HFFc6 (cell line): ENCODE measurements around the gene EXOC2. TPM values are rescaled to one million over a fixed set of nuclear protein-coding genes. Genes with fewer than 3 reads are reported as not detected.
A peak's percentile ranks its signal among the peaks of the same experiment; 100 is the strongest.

Experiments
- DNase-seq: peaks from one replicate; pipeline ENCODE4 v3.0.0-alpha.2; 2018
- H3K27ac Mint-ChIP-seq: 2 replicates; pipeline ENCODE4 v1.8.0; 2020; ENCODE audit warnings: mild to moderate bottlenecking, mixed read lengths
- H3K27me3 Mint-ChIP-seq: 2 replicates; pipeline ENCODE4 v1.8.0; 2021; ENCODE audit warnings: mild to moderate bottlenecking, moderate library complexity, mixed read lengths; ENCODE audit not compliant: insufficient read depth
- H3K36me3 Mint-ChIP-seq: 2 replicates; pipeline ENCODE4 v1.8.0; 2021; ENCODE audit warnings: low read depth, mixed read lengths
- H3K4me1 Mint-ChIP-seq: 2 replicates; pipeline ENCODE4 v1.8.0; 2020; ENCODE audit warnings: low read depth, mixed read lengths
- H3K4me3 Mint-ChIP-seq: 2 replicates; pipeline ENCODE4 v1.8.0; 2020; ENCODE audit warnings: mild to moderate bottlenecking, moderate library complexity, mixed read lengths
- H3K9me3 Mint-ChIP-seq: 2 replicates; pipeline ENCODE4 v1.8.0; 2020; ENCODE audit warnings: mild to moderate bottlenecking, mixed read lengths
- CTCF ChIP-seq: fragments of 200-600 bp; sonication (generic); IDR thresholded peaks from 2 replicates; pipeline ENCODE4 v1.5.0; 2021; ENCODE audit warnings: antibody characterized with exemption, mild to moderate bottlenecking
- total RNA-seq, 6 experiments: library from RNA; stranded (reverse); fragmentation: NEBNext Ultra II Directional; extraction: Animal tissue kit (Norgen Biotek cat#: 25700); gene quantifications; 2 replicates in 1 of 6; 3 replicates in 5 of 6; pipeline ENCODE4 v1.2.3, GENCODE V29; 2021

The EXOC2 gene
- total RNA-seq, 6 experiments from 2014 or later: 19.3 to 22.4 (median 20.3) TPM

- no peak for TF ChIP-seq CTCF
- Mint-ChIP-seq H3K4me1 (no peaks in the 10 kb centered on the region), H3K27ac (no peak overlapping the region), H3K9me3 (no peaks in the 10 kb centered on the region), H3K4me3 (no peak overlapping the region), H3K36me3 (no peaks in the 10 kb centered on the region), H3K27me3 (no peaks in the 10 kb centered on the region)
- DNase-seq: no peak
These were observed 187.6 kb downstream of the EXOC2 start for GRCh38 chr6:505374-505773.

- H3K4me1 Mint-ChIP-seq: no peaks in the 10 kb centered on the region
- no peak for TF ChIP-seq CTCF
- no peak for DNase-seq
- no peak overlapping the region for H3K4me3 Mint-ChIP-seq
- no peak overlapping the region for H3K27ac Mint-ChIP-seq
- no peaks in the 10 kb centered on the region for H3K27me3 Mint-ChIP-seq
- no peaks in the 10 kb centered on the region for H3K36me3 Mint-ChIP-seq
- no peaks in the 10 kb centered on the region for H3K9me3 Mint-ChIP-seq
These were observed 188.4 kb downstream of the EXOC2 start for GRCh38 chr6:504446-504980.

- Mint-ChIP-seq H3K4me3 (no peak overlapping the region), H3K27ac (no peak overlapping the region), H3K36me3 (no peaks in the 10 kb centered on the region), H3K4me1 (no peaks in the 10 kb centered on the region), H3K9me3 (no peaks in the 10 kb centered on the region), H3K27me3 (no peaks in the 10 kb centered on the region)
- TF ChIP-seq CTCF: no peak
- DNase-seq: no peak
These were observed 189.2 kb downstream of the EXOC2 start for GRCh38 chr6:503610-504362.

GRCh38 chr6:502761-503160 lies 190.2 kb downstream of the EXOC2 start:
- DNase-seq: no peak
- no peak overlapping the region for H3K27ac Mint-ChIP-seq
- H3K9me3 Mint-ChIP-seq: no peaks in the 10 kb centered on the region
- H3K4me1 Mint-ChIP-seq: no peaks in the 10 kb centered on the region
- H3K27me3 Mint-ChIP-seq: no peaks in the 10 kb centered on the region
- TF ChIP-seq CTCF: no peak
- H3K4me3 Mint-ChIP-seq: no peak overlapping the region
- H3K36me3 Mint-ChIP-seq: no peaks in the 10 kb centered on the region

- no peak for TF ChIP-seq CTCF
- Mint-ChIP-seq H3K4me3 (peak overlapping the region; percentile 80; the same call in 1 of the 2 replicates), H3K9me3 (no peaks in the 10 kb centered on the region), H3K36me3 (peaks cover 2% of the 10 kb centered on the region; the same call in 1 of the 2 replicates), H3K27me3 (no peaks in the 10 kb centered on the region), H3K4me1 (no peaks in the 10 kb centered on the region), H3K27ac (no peak overlapping the region; the same call in 1 of the 2 replicates)
- DNase-seq: no peak
These were observed 190.9 kb downstream of the EXOC2 start for GRCh38 chr6:501891-502601.
